ENCODE results near the gene RASL10A. TPM values are rescaled to one million over a fixed set of nuclear protein-coding genes. Genes with fewer than 3 reads are reported as not detected.

The RASL10A gene
- total and polyA plus RNA-seq, 2 experiments from 2014 or later = 0.33 to 6.3 TPM

DNA sequence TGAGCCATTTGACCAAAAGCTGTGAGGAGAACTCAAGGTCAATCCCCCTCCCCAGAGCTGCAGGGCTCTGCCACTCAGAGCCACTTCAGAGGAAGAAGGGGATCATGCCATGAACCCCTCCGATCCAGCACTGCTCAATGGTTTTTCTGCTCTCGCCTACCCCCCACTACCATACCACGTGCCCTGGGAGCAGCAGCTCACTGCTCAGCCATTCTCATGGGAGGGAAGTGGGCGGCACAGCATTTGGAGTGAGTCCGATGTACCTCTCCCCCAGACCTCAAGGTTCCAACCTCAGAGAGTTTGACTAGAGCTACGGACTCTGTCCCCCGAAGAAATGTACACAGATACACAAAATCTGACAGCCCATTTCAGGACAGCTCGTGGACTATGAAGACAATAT lies 38.4 kb upstream of the RASL10A start:
- Histone ChIP-seq H2AFZ (no peak overlapping the region), H3K4me2 (no peak overlapping the region), H3K4me1 (ENCODE audit: insufficient read depth) (no peaks in the 10 kb centered on the region), H3K27ac (no peak overlapping the region), H3K9me2 (replicated peaks; ENCODE audit: insufficient read depth) (no peaks in the 10 kb centered on the region), H3K27me3 (no peaks in the 10 kb centered on the region), H3K9me3 (ENCODE audit: low read depth) (no peaks in the 10 kb centered on the region), H3K36me3 (replicated peaks; ENCODE audit: insufficient read depth, low read depth) (no peaks in the 10 kb centered on the region), H4K20me1 (ENCODE audit: insufficient read depth, poor library complexity, severe bottlenecking) (no peaks in the 10 kb centered on the region), H3K79me2 (no peaks in the 10 kb centered on the region), H3K4me3 (no peak overlapping the region)
- 92% methylated on average over 8 of the region's 8 CpGs for WGBS (ENCODE audit: low lambda C conversion rate, missing lambda C conversion rate)
- TF ChIP-seq, protein P1, sequence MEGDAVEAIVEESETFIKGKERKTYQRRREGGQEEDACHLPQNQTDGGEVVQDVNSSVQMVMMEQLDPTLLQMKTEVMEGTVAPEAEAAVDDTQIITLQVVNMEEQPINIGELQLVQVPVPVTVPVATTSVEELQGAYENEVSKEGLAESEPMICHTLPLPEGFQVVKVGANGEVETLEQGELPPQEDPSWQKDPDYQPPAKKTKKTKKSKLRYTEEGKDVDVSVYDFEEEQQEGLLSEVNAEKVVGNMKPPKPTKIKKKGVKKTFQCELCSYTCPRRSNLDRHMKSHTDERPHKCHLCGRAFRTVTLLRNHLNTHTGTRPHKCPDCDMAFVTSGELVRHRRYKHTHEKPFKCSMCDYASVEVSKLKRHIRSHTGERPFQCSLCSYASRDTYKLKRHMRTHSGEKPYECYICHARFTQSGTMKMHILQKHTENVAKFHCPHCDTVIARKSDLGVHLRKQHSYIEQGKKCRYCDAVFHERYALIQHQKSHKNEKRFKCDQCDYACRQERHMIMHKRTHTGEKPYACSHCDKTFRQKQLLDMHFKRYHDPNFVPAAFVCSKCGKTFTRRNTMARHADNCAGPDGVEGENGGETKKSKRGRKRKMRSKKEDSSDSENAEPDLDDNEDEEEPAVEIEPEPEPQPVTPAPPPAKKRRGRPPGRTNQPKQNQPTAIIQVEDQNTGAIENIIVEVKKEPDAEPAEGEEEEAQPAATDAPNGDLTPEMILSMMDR (IDR thresholded peaks at IDR 0.05; ENCODE audit: poor library complexity) = no peak
- no peak for TF ChIP-seq EZH2 (IDR thresholded peaks at IDR 0.05; ENCODE audit: borderline replicate concordance)
- TF ChIP-seq EZH2phosphoT487 (IDR thresholded peaks at IDR 0.05; ENCODE audit: low read depth, severe bottlenecking, unreplicated experiment) = no peak
- DNase-seq (ENCODE audit: low spot score) = no peak

DNA sequence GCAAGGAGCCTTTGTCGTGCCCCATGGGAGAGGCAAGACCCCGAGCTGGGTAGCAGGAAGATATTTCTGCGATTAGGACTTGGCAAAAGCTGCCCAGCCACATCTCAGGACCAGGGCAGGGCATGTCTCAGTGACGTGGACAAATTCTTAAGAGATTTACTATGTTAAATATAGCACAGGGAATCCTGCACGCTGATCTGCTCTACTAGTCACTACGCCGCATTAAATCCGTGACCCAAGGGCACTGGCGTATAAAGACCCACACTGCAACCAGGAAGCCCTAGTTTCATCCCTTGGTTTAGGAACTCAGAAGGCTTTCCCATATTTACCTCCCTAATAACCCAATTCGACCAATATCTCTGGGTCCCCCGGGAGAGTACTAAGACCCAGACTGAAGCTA lies 37.8 kb upstream of the RASL10A start:
- DNase-seq (ENCODE audit: low spot score) = no peak
- no peak overlapping the region for H3K27ac ChIP-seq
- H3K4me2 ChIP-seq = no peak overlapping the region
- WGBS (ENCODE audit: low lambda C conversion rate, missing lambda C conversion rate) = 96% methylated on average over 11 of the region's 11 CpGs
- no peak overlapping the region for H3K4me3 ChIP-seq
- H3K36me3 ChIP-seq (replicated peaks; ENCODE audit: insufficient read depth, low read depth) = no peaks in the 10 kb centered on the region
- H3K9me3 ChIP-seq (ENCODE audit: low read depth) = no peaks in the 10 kb centered on the region
- H3K79me2 ChIP-seq = no peaks in the 10 kb centered on the region
- H4K20me1 ChIP-seq (ENCODE audit: insufficient read depth, poor library complexity, severe bottlenecking) = no peaks in the 10 kb centered on the region
- no peak overlapping the region for H2AFZ ChIP-seq
- TF ChIP-seq EZH2 (IDR thresholded peaks at IDR 0.05; ENCODE audit: borderline replicate concordance) (no peak), EZH2phosphoT487 (IDR thresholded peaks at IDR 0.05; ENCODE audit: low read depth, severe bottlenecking, unreplicated experiment) (no peak)
- TF ChIP-seq, protein P1 (IDR thresholded peaks at IDR 0.05; ENCODE audit: poor library complexity) = no peak
- H3K9me2 ChIP-seq (replicated peaks; ENCODE audit: insufficient read depth) = no peaks in the 10 kb centered on the region
- H3K4me1 ChIP-seq (ENCODE audit: insufficient read depth) = no peaks in the 10 kb centered on the region
- H3K27me3 ChIP-seq = no peaks in the 10 kb centered on the region

DNA sequence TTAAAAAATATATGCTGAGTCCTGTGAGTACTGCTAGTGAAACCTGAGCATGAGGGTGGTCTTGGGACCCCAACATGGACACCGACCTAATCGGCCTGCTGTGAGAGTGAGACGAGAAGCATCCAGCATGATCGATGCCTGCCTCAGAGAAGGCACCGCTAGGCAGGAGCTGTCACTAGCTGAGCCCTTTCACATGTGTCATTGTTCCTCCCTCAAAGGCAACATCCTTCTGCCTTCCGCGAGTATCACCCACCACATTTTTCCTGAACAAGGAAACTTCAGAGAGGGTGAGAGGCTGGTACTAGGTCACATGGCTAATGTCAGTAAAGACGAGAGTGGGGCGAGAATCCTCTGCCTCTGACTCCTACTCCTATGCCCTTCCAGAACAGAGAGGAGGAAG lies 37.3 kb upstream of the RASL10A start:
- DNase-seq (ENCODE audit: low spot score) = no peak
- H2AFZ ChIP-seq = no peak overlapping the region
- no peaks in the 10 kb centered on the region for H3K9me2 ChIP-seq (replicated peaks; ENCODE audit: insufficient read depth)
- H3K27me3 ChIP-seq = no peaks in the 10 kb centered on the region
- TF ChIP-seq EZH2phosphoT487 (IDR thresholded peaks at IDR 0.05; ENCODE audit: low read depth, severe bottlenecking, unreplicated experiment) (no peak), EZH2 (IDR thresholded peaks at IDR 0.05; ENCODE audit: borderline replicate concordance) (no peak)
- TF ChIP-seq, protein P1 (IDR thresholded peaks at IDR 0.05; ENCODE audit: poor library complexity) = no peak
- H3K9me3 ChIP-seq (ENCODE audit: low read depth) = no peaks in the 10 kb centered on the region
- H3K36me3 ChIP-seq (replicated peaks; ENCODE audit: insufficient read depth, low read depth) = no peaks in the 10 kb centered on the region
- no peak overlapping the region for H3K4me3 ChIP-seq
- H3K27ac ChIP-seq = no peak overlapping the region
- no peaks in the 10 kb centered on the region for H3K79me2 ChIP-seq
- no peaks in the 10 kb centered on the region for H3K4me1 ChIP-seq (ENCODE audit: insufficient read depth)
- WGBS (ENCODE audit: low lambda C conversion rate, missing lambda C conversion rate) = 92% methylated on average over 9 of the region's 9 CpGs
- H3K4me2 ChIP-seq = no peak overlapping the region
- no peaks in the 10 kb centered on the region for H4K20me1 ChIP-seq (ENCODE audit: insufficient read depth, poor library complexity, severe bottlenecking)

DNA sequence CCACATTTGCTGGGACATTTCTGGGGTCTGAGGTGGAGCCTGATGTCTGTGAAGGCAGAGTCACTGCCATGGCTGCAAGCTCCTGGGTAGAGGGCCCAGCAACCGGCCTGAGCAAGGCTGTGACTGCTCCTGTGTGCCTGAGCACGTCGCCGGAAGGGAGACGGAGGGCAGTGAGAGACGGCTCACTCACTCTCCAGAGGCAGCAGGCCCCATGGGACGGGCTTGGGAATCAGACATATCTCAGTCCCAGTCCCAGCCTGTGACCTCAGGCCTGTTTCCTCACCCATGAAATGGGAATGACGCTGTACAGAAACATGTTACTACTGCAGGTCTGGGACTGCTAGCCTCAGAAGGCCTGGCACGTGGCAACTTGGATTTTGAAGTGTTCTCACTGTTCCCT lies 36.4 kb upstream of the RASL10A start:
- Histone ChIP-seq H3K27me3 (no peaks in the 10 kb centered on the region), H3K9me3 (ENCODE audit: low read depth) (no peaks in the 10 kb centered on the region), H3K9me2 (replicated peaks; ENCODE audit: insufficient read depth) (no peaks in the 10 kb centered on the region), H3K27ac (no peak overlapping the region), H2AFZ (no peak overlapping the region), H3K36me3 (replicated peaks; ENCODE audit: insufficient read depth, low read depth) (no peaks in the 10 kb centered on the region), H3K4me3 (no peak overlapping the region), H3K4me1 (ENCODE audit: insufficient read depth) (no peaks in the 10 kb centered on the region), H3K79me2 (no peaks in the 10 kb centered on the region), H3K4me2 (no peak overlapping the region), H4K20me1 (ENCODE audit: insufficient read depth, poor library complexity, severe bottlenecking) (no peaks in the 10 kb centered on the region)
- TF ChIP-seq EZH2phosphoT487 (IDR thresholded peaks at IDR 0.05; ENCODE audit: low read depth, severe bottlenecking, unreplicated experiment) (no peak), EZH2 (IDR thresholded peaks at IDR 0.05; ENCODE audit: borderline replicate concordance) (no peak)
- WGBS (ENCODE audit: low lambda C conversion rate, missing lambda C conversion rate) = 85% methylated on average over 9 of the region's 9 CpGs
- DNase-seq (ENCODE audit: low spot score) = no peak

Data from hepatocyte (in vitro differentiated cells).